ENCODE results near the gene IDH2.

The IDH2 gene

DNA sequence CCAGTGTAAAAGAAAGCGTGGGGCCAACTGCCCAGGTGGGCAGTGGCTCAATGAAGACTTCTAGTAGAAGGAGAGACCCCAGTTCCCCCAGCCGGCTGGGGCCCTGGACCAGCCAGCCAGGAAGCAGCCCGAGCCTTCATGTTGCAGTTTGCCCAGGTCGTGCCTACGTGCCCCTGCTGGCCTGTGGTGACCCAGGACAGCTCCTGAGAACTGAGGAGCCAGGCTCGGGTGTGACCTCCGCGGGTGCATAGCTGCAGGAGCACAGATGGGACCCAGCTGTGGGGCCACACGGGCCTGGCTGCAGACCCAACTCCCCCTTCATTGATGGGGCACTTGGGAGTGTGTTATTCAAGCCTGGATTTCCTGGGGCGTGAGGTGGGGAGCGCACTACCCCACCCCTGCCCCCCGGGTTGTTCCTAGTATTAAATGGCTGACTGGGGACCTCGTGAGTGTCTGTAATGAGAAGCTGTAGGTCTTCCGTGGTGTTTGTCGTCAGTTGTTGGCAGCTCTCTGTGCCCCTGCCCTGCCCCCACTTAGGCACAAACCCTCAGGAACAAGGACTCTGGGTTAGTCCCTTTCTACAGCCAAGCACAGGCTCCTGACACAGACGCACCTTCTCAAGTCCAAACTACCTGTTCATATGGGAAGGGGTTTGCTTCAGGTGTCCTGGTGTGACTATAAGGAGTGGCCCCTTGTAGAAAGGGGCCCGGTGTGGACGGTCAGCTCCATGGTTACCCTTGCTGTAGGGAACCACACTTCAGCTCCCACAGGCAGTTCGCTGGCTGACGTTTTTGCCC lies 39.1 kb downstream of the IDH2 start:
- no peak for DNase-seq

GRCh38 chr15:90062462-90062932 lies 39.8 kb downstream of the IDH2 start:
- no peak for DNase-seq

GRCh38 chr15:90062023-90062442 lies 40.2 kb downstream of the IDH2 start:
- DNase-seq: no peak

GRCh38 chr15:90060797-90061196 lies 41.5 kb downstream of the IDH2 start:
- DNase-seq: no peak

DNA sequence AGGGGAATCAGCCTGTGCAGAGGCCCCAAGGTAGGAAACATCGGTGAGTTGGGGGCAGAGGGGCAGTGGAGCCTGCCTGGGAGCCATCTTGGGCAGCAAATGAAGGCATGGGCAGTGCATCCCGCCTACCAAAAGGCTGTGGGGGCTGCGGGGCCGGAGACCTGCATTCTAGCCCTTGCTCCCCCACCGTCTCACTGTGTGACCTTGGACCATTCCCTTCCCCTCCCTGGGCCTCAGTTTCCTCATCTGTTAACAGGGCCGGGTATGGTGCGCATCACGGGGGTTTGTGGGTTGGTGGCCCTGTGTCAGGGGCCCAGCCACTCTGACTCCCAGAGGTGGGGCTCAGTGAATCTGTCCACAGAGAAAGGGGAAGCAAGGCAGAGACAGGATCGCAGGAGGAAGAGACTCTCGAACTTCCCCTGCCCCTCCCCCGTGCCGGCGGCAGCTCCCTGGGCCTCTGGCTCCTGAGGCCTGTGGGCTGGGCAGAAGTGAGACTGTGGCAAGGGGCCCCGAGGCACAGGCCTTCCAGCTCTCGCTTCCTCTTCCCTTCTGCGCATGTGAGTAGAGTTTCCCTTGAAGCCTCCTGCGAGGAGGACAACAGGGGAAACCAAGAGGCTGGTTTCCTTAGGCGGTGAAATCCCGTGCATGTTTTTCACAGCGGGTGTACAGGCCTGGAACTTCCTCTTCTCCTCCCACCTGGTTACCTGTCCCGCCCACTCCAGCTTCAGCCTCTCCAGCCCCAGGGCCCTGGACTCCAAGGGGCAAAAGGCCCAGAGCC lies 42.9 kb downstream of the IDH2 start:
- peak; percentile 9 for DNase-seq

DNA sequence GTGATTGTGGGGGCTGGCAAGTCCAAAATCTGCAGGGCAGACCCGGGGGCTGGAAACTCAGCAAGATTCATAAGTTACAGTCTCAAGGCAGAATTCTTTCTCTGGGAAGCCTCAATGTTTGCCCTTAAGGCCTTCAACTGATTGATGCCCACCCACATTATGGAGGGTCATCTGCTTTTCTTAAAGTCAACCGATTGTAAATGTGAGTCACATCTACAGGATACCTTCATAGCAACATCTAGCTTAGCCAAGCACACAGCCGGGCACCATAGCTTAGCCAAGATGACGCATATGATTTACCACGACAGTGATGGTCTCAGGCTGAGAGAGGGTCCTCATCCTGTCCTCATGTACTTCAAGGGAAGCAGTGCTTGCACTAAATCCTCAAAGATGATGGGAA lies 43.5 kb downstream of the IDH2 start:
- DNase-seq: no peak

DNA sequence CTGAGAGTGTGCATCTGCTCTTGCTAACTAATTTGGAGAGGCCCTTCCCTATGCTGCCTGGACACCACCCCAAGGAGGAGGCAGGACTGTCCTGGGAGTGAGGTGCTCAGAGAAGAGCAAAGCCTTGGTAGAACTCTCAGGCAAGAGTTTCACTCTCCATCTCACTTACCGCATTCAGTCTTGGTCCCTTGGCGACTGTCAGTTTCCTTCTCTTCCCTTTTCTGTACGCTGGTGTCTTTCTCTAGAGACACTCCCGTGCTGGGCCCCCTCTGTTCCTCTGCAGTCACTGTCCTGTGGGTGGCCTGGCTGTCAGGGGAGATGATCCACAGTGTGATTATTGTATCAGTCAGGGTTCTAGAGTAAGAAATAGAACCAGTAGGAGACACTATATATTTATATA lies 44.0 kb downstream of the IDH2 start:
- no peak for DNase-seq

- DNase-seq: no peak
Observed at GRCh38 chr15:90056529-90056928, 45.7 kb downstream of the IDH2 start.

DNA sequence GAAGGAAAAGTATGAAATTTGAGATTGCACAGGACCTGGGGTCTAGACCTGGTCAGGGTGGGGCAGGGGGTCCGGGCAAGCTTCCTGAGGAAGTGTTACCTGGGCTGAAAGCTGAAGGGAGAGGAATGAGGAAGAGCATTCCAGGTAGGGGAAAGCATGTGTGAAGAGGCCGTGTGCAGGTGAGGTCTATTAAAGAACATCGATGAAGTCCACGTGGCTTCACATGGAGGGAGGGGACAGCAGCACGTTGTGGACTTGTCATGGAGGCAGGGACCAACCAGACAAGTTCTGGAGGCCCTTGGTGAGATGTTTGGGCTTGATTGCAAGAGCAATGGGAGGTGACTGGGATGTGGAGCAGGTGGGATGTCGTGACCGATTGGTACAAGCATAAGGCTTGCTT lies 47.1 kb downstream of the IDH2 start:
- no peak for DNase-seq

GRCh38 chr15:90054618-90055097 lies 47.6 kb downstream of the IDH2 start:
- DNase-seq: no peak

GRCh38 chr15:90053685-90054466 lies 48.4 kb downstream of the IDH2 start:
- no peak for DNase-seq

GRCh38 chr15:90051874-90052273 lies 50.4 kb downstream of the IDH2 start:
- no peak for DNase-seq

- no peak for DNase-seq
Observed at GRCh38 chr15:90049666-90050604, 52.3 kb downstream of the IDH2 start.

DNA sequence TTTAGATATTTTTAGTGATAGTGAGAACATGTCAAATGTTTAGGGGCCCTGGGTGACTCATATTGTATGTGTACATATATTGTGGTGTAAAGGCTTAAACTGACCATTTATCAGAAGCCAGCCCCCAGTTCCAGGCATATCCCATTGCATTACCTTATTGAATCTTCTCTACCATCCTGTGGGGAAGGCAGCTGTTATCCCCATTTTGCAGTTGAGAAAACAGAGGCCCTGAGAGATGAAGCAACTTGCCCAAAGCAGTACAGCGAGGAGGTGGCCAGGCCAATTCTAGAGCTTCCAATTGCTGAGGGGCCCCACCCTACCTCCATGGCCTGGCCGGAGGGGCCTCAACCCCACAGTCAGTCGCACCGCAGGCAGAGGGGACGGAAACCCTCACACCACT lies 53.2 kb downstream of the IDH2 start:
- no peak for DNase-seq

GRCh38 chr15:90047956-90048575 lies 54.2 kb downstream of the IDH2 start:
- no peak for DNase-seq

DNA sequence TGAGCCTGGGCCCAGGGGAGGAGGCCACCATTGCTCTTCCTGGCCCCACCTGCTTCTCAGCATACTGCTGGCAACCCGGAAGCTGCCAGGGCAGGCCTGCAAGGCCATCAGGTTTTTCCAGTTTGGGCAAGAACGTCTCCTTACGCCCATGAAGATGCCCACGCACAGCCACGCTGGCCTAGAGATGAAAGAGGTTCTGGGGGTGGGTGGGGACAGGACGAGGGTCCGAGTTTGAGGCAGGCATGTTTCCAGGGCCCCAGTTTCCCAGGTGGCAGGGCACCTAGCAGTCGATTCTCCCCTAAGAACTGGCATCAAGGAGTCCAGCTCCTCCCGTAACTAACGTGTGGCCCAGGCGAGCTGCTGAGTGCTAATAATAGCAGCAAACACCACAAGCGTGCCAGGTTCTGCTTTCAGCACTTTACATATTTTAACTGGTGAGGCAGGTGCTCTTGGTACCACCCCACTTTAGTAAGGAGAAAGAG lies 55.3 kb downstream of the IDH2 start:
- no peak for DNase-seq

DNA sequence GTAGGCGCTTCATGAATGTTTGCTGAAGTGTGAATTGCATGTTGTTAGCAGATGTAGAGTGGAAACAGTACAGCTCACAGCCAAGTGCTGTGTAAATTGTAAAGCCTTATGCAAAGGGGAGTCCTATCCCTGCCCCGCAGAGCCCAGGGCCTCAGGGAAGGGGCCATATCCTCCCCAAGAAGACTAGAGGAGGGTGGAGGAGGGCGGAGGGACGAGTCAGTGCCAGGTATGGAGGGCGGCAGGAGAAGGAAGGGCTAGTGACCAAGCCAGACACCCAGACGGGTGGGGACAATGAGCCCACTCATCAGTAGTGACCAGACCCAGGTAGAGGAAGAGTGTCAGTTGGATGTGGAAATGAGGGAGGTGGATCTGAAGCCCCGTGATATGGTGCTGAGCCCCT lies 56.0 kb downstream of the IDH2 start:
- DNase-seq: no peak

DNA sequence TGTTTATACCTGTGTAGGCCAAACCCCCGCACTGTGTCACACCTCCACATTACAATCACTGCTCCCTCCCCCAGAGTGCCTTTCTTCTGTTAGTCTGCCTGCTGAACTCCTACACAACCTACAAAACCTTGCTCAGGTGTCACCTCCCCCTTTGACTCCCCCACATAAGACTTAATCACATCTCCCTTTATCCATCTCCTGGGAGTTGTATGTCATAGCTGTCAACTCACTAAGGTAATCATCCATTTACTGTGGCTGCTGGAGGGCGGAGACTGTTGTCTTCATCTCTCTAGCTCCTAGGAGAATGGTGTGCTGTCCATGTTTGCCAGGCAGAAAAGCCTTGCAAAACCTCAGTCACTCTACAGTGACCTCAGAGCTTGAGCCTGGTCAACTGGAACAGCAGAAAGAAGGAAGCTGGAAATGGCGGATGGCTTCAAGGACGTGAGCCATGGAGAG lies 57.3 kb downstream of the IDH2 start:
- no peak for DNase-seq

DNA sequence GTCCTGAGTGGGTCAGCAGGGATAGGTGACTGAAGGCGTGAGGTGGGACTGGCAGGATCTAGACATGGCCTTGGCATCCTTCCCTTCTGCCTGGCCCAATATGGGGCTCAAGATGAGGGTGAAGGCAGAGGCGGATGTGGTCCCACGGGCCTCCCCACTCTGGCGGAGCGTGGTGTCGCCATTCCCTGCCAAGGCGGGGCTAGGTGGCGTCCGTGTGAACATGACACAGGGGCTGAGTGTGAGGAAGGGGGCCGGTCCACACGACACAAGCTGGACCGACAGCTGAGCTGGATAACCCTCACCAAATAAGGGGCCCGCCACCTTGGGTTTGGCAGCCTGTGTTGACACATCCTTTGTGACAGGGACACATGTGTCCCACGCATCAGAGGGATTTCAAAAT lies 58.1 kb downstream of the IDH2 start:
- no peak for DNase-seq

DNA sequence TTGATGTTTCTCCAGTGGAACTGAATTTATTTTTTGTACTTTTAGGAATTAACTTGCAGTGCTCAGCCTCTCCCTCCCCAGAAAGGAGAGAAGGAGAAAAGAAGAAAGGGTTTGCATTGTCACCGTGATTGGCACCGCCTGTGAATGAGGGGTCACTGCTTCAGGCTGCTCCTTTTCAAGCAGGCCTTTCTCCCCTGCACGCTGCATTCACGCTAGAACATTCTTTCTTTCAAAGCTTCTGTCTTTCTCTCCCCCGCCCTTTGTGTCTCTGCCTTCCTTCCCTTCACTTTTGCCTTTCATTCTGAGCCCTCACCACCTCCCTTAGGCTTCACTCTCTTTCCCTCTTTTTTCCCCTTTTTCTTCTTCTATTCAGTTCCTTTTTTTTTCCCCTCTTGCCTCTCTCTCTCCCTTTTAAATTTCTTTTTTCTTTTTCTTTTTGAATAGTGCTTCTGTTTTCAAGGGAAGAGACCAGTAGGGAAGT lies 58.7 kb downstream of the IDH2 start:
- DNase-seq: no peak
